GM06990 (cell line): ENCODE results near the gene C9orf152.
"Not testable (repeated sequence)": the region's sequence is repeated elsewhere in the genome, so short reads cannot be mapped to it uniquely, and the experiment has no call there.

Experiments used
- DNase-seq: peaks from one replicate; pipeline ENCODE4 v3.0.0-alpha.2; 2011; ENCODE audit not compliant: insufficient read length; ENCODE audit errors: extremely low read depth
- H3K27me3 ChIP-seq: replicated peaks from 2 replicates; pipeline ENCODE4 v1.6.0; 2011; ENCODE audit warnings: low read length; ENCODE audit not compliant: control insufficient read depth, insufficient read depth
- H3K36me3 ChIP-seq: 2 replicates; pipeline ENCODE4 v1.5.1; 2011; ENCODE audit warnings: low read length; ENCODE audit not compliant: control insufficient read depth, insufficient read depth
- H3K4me3 ChIP-seq: replicated peaks from 2 replicates; pipeline ENCODE4 v1.5.1; 2011; ENCODE audit warnings: low read depth, mild to moderate bottlenecking, control low read depth, low read length
- TF ChIP-seq, protein P1 (sequence below): IDR thresholded peaks from 2 replicates; pipeline ENCODE4 v1.5.1; 2011; ENCODE audit warnings: low read length, control low read depth, mild to moderate bottlenecking, inconsistent platforms; ENCODE audit not compliant: insufficient read depth, poor library complexity, severe bottlenecking

Gene C9orf152

DNA sequence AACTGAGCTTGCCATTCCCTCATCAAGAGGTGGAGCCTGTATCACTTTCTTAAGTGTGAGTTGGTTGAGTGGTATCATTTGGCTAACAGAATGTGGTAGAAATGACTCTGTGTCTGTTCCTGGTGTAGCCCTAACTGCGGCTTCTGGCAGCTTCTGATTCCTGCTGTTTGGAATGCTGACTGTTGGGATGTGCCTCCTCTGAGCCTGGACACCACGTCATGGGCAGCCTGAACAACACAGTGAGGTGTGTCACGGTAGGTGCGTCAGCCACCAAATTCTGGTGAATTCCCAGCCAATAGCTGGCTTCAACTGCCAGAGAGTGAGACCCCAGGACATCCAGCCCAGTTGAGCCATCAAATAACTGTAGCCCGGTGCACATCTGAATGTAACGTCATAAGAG is 6.1 kb upstream of the C9orf152 start:
- H3K27me3 ChIP-seq = no peaks in the 10 kb centered on the region; the same call in 1 of the 2 replicates

DNA sequence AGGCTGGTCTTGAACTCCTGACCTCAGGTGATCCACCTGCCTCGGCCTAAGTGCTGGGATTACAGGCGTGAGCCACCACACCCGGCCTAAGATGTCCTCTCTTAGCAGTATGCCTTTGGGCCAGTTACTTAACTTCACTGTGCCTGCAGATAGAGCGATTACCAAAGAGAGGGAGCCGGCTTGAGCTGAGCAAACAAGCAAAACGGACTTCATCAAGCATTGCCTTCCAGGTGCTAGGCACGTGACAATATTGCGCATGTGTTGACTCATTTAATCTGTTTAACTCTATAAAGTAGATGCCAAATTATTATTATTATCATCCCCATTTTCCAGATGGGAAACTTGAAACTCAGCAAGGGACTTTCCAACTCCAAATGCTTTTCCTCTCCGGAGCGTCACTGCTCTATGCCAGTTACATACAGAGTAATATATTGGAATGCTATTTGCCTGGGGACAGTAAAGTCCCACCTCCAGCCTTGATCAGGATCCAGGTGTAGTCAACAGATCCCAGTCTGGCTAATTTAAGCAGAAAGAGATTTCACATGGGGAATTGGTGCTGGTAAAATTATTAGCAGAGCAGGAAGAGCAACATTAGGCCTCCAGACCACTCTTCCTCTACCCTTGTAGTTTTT is 5.6 kb upstream of the C9orf152 start:
- no peak for DNase-seq
- no peaks in the 10 kb centered on the region for H3K36me3 ChIP-seq
- TF ChIP-seq, protein P1, sequence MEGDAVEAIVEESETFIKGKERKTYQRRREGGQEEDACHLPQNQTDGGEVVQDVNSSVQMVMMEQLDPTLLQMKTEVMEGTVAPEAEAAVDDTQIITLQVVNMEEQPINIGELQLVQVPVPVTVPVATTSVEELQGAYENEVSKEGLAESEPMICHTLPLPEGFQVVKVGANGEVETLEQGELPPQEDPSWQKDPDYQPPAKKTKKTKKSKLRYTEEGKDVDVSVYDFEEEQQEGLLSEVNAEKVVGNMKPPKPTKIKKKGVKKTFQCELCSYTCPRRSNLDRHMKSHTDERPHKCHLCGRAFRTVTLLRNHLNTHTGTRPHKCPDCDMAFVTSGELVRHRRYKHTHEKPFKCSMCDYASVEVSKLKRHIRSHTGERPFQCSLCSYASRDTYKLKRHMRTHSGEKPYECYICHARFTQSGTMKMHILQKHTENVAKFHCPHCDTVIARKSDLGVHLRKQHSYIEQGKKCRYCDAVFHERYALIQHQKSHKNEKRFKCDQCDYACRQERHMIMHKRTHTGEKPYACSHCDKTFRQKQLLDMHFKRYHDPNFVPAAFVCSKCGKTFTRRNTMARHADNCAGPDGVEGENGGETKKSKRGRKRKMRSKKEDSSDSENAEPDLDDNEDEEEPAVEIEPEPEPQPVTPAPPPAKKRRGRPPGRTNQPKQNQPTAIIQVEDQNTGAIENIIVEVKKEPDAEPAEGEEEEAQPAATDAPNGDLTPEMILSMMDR = no peak
- H3K27me3 ChIP-seq = no peaks in the 10 kb centered on the region
- no peak overlapping the region for H3K4me3 ChIP-seq

More for the DNA sequence above, 6.1 kb upstream of the C9orf152 start:
- H3K4me3 ChIP-seq = no peak overlapping the region
- DNase-seq = no peak
- TF ChIP-seq, protein P1 = no peak
- no peaks in the 10 kb centered on the region for H3K36me3 ChIP-seq

DNA sequence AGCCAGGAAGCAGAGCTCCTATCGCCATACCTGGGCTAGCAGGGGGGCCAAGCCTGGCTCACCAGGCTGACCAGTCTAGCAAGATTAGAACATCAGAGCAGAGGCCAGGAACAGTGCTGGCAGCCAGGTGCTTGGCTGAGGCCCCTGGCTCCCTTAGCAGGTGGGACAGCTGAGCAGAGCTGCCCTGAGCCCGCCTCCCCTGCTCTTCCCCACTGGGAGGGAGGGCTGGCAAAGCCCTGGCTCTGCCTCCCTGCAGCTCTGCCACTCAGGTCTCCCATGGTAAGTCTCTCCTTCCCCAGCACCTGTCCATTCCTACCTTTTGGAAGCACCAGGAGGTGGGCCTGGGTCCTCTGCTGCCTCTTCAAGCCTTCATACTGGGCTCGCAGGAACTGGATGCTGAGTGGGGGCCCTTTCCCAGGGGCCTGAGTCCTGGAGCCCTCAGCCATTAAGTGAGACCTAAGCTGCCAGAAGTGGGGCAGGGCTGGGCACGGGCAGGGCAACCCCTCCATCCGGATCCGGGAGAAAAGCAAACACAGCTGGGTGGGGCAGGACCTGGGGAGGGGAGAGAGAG is 803 bp downstream of the C9orf152 start:
- no peak overlapping the region for H3K4me3 ChIP-seq
- TF ChIP-seq, protein P1 = no peak
- DNase-seq = no peak
- H3K27me3 ChIP-seq = no peaks in the 10 kb centered on the region; the same call in 1 of the 2 replicates
- no peaks in the 10 kb centered on the region for H3K36me3 ChIP-seq

DNA sequence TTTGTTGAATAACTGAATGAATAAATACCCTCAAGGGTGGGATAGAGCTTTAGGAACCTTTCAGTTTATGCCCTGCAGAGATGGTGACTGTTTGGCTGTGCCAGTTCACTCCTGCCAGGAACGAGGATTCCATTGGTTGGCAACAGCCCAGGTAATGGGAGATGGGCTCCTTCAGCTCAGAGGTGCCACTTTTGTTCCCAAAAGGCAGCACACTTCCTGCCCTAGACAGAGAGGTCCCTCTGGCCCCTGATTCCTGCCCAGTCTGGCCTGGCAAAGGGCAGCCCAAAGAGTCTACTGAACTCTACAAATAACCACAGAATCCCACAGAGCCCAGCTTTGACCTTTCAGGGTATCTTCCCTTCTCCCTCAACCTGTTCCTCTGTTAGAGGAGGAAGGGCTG is 1.6 kb downstream of the C9orf152 start:
- Histone ChIP-seq H3K36me3 (no peaks in the 10 kb centered on the region), H3K4me3 (no peak overlapping the region), H3K27me3 (no peaks in the 10 kb centered on the region; the same call in 1 of the 2 replicates)
- DNase-seq = no peak
- TF ChIP-seq, protein P1 = no peak

DNA sequence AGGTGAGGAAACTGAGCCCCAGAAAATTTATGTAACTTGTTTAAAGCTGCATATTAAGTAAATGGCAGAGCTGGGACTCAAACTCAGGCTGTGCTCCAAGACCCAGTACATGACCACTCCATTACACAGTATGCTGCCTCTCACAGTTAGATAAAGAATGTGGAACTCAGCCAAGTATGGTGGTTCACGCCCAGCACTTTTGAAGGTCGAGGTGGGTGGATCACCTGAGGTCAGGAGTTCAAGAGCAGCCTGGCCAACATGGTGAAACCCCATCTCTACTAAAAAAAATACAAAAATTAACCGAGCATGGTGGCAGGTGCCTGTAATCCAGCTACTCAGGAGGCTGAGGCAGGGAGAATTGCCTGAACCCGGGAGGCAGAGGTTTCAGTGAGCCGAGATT is 2.3 kb downstream of the C9orf152 start:
- H3K4me3 ChIP-seq, DNase-seq, H3K27me3 ChIP-seq, H3K36me3 ChIP-seq: not testable (repeated sequence)

DNA sequence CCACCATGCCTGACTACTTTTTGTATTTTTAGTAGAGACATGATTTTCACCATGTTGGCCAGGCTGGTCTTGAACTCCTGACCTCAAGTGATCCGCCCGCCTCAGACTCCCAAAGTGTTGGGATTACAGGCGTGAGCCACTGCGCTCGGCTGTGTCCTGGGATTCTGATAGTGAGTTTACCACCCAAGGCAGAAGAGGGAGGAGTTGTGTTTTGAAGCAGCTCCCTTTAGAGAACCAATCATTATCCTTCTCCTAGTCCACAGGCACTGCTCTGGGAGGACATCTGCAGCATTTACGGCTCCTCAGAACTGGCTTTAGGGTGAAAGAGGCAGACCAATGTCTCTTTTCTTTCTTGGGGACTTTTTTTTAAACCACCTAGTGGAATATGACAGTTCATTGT is 5.7 kb downstream of the C9orf152 start:
- TF ChIP-seq, protein P1 = no peak
- Histone ChIP-seq H3K4me3 (no peak overlapping the region), H3K27me3 (no peaks in the 10 kb centered on the region; the same call in 1 of the 2 replicates), H3K36me3 (no peaks in the 10 kb centered on the region)
- DNase-seq = no peak
